HG02623 (cell line): ENCODE results near the gene STK17A.

ENCODE experiments used
- ATAC-seq: cut with Tn5 transposase; IDR thresholded peaks from one replicate; pipeline ENCODE4 v1.9.1; 2021; ENCODE audit warnings: moderate library complexity; ENCODE audit not compliant: unreplicated experiment

Gene STK17A

DNA sequence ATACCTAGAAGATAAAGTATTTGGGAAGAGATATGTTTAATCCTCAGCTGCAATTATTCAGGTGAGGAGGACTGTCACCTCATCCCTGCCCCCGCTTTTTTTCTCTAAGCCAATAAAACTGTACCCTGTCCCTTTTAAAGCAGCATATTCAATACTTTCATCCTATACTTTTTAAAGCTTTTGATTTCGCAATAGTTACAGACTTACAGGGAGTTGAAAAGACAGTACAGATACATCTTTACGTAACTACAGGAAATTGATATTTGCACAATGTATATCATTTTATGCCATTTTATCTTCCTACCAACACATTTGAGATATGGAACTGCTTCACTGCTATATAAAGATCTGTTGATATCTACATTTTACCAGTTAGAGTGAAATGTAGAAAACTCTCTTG, 47.6 kb downstream of the STK17A start:
- no peak for ATAC-seq

DNA sequence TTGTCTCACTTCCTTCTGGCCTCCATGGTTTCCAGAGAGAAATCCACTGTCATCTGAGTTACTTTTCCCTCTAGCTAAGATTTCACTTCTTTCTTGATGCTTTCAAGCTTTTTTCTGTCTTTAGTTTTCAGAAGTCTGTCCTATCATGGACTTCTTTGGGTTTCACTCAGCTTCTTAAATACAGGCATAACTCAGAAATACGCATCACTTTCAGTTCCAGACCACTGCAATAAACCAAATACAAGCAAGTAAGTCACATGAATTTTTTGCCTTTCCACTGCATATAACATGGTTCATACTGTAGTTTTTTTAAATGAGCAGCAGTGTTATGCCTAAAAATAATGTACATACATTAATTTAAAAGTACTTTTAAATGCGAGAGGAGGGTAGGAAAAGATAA, 48.7 kb downstream of the STK17A start:
- ATAC-seq, result no peak

DNA sequence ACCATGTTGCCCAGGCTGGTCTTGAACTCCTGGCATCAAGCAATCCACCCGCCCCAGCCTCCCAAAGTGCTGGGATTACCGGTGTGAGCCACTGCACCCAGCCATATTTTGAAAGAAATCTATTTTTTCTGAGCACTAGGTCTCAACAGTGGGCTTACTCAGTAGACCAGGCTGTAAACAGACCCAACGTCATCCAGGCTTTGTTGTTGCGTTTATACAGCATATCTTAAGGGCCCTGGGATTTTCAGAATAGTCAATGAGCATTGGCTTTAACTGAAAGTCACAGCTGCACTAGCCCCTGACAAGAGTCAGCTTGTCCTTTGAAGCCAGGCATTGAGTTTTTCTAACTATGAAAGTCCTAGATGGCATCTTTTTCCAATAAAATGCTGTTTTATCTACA, 49.8 kb downstream of the STK17A start:
- ATAC-seq, result no peak

DNA sequence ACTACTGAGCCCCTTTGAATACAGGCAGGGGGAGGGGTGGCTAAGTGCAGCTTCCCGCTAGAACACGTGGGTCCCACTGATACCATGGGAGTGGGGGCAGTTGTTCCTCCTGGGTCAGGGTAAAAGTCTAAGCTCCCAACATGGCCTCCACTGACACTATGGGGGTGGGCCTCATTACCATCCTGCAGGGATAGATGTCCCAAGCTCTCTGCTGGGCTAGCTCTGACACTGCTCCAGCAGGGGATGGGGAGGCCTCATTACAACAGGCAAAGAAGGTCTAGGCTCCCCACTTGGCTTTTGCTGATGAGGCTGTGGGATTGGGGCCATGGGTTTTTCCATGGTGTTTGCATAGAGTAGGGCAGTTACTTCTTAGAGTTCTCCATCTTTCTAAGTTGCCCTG, 51.5 kb downstream of the STK17A start:
- no peak for ATAC-seq

DNA sequence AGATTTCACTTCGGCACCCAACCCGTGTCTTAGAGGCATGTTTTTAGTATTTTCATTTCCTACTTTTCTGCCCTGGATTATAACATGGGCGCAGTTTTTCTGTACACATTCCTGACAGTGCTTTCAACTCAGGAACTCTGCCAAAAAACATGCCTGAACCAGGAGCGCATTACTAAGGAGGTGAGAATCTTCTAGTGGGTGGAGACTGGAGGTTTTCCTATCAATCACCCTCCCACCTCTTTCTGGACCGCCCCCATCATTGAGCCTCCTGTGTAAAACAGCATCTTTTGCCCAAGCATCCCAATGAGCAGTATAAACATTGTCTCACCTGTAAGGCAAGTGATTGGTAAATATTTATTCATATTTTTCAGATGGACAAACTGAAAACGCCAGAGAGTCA, 53.2 kb downstream of the STK17A start:
- ATAC-seq, result no peak

DNA sequence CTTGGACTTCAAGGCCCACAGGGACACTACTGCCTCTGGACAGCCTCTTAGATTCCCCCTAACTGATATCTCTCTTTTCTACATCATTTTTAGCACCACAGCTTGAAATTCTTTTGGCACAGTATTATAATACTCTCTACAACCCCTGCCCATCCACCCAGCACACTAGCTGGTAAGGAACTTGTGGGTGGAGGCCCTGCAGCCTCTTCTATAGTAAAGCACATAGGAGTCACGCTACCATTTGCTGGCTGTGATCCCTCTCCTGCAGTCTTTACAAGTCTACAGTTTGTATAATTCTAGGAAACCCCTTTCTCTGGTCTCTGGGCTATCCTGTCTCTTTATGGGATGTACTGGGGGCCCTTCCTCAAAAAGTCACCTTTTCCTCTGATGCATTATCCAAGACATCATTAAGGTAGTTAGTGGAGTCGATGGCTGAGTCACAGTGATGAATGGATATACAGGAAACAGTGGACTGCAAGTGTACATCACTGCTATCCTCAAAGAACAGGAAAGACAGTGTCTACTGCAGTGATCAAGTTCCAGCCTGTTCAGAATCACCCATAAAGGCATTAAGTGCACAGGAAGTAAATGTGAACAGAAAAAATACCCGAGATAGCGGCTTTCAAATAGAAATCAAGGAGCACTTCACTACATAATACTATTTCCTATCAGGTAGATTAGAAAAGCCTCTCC, 54.4 kb downstream of the STK17A start:
- ATAC-seq, result no peak

DNA sequence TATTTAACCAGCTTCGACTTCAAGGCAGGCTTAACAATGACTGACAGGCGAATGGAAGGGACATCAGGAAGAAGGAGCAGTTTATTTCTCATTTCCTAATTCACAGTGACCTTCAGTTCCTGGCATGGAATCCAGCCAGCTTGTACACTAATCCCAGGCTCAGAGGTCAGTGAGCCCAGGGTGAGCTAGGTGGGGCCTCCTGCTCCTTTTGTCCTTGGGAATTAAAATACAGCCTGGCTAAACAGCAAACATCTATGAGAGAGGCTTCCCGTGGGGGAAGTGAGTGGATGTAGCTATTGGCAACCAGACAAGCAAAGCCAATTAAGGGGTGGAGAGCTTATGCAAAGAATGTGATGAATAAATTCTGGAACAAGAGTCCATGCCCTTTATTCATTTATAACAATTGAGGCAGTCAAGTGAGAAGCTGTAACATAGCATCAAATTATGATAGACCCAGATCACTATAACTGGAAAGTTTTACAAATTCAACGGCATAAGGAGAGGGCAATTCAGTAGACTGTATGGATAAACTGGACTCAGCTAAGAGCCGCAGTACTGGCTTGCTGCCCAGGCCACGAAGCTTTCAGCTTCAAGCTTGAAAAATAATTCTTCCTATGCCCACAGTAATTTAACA, 57.1 kb downstream of the STK17A start:
- ATAC-seq, result no peak

DNA sequence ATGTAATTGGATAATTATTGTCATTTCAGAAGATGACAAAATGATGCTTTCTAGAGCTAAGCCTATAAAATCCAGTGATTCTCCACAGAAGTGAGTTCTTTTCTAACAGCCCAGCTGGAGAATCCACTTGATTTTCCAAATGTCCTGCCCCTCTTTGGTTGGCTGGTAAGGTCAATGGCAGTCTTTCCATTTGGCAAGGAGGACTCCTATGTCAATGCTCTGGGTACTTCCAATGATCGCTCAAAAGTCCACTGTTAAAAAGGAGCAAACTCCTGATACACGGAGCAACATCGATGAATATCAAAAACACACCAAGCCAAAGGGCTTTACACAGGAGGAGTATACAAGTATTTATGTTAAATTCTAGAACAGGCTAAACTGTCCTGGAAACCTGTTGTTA, 57.8 kb downstream of the STK17A start:
- ATAC-seq, result no peak

DNA sequence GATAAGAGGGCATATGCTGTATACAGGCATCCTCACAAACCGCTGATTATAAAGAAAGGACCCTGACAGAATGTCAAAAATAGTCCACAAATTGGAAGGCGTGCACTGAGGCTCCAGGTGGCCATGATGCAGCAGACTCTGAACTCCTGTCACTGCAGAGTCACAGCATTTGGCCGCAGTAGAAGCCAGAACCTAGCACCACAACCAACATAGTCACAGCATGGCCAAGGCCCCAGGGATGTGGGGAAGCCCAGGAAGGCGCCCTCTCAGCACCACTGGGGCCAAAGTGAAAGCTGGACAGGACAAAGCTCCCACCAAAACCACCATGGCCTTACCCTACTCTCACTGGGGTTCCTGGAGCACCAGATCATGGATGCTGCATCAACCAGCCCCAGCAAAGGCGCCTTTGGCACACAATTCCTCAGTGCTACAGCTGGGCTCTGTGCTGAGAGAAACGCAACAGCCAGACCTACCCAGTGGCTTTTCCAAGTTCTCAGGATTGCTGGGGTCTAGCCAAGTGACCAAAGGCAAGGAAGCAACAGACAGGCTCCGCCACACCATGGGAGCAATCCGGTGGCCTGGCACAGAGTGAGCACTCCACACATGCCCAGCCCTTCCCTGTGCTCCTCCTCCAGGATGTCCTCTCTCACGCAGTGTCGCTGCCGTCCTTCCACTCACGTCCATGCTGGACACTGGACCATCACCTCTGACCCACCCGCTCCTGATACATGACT, 60.2 kb downstream of the STK17A start:
- no peak for ATAC-seq

DNA sequence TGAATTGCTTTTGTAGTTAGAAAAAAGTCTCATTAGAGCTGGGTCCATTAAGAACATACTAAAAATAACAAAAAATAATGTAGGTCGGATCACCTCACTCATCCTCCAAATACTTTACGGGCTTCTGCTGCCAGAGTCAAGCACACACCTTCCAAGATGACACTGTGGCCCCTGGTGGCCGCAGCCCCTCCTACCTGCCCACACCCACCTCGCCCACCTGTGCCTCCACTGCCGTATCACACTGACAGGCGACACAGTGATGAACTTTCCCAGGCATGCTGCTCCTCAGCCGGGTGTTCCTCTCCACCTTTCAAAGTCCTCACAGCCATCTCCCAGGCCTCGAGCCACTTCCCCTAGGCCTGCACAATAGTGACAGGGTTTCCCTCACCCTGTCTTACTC, 60.9 kb downstream of the STK17A start:
- ATAC-seq, result no peak

DNA sequence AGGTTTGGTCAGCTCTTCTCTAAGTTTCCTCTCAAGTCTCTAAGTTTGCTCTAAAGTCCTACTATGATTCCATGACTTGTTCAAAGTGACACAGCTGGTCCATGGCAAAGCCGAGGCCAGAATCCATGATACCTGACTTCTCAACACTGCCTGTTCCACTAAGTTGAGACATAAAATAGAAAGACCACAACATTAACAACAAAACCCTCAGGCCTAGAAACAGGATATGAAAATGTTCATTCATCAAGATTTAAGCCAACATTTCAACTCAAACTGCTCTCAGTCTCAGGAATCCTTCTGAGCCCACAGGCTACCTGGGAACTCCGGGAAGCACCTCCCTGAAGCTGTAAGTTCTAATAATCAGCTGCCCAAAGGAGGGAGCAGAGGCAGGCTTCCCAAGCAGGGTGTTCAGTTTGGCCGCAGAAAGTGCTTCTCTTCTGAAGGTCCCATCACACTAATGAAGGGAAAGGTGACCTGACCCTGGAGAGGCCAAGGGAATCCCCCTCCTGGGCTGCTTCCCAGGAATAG, 62.9 kb downstream of the STK17A start:
- no peak for ATAC-seq

DNA sequence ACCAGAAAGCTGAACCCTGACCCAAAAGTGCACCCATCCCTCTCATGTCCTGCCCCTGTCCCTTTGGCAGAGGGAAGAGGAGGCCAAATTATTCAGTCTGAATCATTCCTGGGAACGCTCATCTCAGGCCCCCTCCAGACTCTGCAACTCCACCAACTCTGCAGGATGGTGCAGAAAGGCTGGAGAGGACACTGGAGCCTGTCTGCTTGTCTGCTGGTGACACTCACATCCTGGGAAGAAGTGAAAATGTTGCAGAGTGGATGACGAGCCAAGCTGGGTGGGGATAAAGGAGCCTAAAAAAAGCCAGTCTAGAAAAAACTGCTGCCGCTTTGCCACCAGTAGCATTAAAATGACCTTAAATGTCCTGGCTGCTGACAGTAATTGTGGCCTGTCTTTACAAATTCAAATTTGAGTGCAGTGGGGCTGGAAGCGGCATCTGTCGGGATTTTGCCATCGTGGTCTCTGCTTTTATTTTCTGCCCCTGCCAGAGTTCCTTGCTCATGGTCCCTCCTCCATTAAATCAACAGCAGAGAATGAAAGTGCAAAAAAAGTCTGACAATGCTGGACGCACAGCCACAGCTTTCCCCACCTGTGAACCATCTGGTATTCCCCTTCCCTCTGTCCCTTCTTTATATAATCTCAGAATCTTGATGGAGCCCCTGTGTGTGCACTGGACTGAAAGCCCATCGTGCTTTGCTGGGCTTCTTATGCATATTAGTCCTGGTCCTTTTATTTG, 63.9 kb downstream of the STK17A start:
- ATAC-seq, result no peak

DNA sequence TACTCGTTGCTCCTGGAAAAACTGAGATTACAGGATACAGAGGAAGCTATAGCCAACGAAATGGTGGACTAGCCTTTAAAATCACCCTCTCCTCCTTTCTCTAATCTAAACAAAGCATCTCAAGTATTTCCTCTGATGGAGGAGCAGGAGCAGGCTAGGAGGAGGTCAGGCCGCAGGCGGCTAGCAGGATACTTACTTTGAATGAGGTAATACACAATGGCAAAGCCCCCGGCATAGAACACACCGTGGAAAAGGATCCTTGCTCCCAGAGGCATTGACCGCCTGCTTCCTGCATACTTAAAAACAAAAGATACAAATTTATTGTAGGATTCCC, 64.4 kb downstream of the STK17A start:
- ATAC-seq, result no peak

DNA sequence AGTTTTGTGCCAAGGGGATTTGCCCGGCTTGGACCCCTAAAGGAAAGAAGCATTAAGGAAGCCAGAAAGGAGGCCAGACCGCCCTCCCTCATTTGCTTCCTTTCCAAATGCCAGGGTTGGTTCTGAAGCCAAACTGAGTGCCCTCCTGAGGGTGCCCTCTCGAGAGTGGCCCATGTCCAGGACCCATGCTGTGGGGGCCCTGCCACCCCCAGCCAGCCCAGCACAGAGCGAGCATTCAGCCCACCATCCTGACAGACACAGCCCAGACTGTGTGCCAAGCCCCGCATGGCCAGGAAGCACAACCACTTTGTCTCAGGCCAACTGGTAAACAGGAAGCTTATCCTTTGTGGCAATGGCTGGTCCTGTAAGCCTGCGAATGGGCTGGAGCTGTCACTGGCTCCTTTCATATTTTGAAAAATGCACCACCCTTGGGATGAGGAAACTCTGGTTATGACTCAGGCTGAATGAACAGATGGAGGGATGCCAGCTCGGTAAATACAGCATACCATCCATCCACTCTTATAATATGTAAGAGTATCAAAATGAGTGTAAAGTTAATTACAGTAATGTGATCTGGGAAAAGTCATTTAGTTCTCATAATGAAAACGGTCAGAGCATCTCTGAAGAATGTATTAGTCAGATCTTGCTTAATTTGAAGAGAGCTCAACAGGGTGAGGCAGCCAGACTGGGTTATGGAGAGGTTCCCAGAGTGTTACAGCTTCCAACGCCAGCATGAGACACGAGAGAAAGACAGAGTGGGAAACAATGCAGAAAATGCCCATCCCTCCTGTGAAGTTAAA, 65.0 kb downstream of the STK17A start:
- ATAC-seq, result no peak

DNA sequence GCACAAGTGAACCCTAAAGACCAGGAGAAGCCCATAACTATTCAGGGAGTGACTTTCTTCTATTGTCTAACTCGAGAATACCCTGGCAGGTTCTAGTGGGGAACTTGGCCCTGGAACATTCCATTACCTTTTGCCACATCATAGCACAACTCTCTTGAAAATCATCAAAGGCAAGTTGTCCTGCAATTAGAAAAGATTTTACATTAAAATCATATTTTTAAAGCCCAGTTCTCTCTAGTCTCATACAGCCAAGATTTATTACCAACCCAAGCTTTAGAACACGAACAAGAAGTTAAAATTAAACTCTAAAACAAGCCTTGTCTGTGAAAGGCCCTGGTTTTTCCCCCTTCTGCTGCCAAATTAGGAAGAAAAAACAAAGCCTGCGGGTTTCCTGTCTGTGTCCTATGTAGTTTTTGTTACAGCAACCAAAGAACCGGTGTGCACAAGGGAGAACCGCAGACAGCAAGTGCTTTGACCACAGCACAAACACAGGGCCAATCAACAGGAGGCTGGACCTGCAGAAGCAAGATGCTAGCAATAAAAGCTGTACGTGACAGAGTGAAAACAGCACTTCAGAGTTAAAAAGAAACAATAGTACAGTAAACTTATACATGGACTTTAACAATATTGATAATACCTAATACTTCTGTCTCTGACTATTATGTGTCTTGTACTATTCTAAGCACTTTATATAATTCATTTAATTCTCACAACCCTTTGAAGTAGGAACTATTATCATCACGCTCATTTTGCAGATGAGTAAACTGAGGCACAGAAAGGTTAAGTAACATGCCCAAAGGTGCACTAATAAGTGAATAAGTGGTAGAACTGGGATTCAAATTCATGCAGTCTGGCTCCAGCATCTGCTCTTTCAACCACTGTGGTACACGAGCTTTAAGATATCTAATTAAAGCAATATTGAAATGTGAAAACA, 65.8 kb downstream of the STK17A start:
- ATAC-seq, result peak; percentile 60

DNA sequence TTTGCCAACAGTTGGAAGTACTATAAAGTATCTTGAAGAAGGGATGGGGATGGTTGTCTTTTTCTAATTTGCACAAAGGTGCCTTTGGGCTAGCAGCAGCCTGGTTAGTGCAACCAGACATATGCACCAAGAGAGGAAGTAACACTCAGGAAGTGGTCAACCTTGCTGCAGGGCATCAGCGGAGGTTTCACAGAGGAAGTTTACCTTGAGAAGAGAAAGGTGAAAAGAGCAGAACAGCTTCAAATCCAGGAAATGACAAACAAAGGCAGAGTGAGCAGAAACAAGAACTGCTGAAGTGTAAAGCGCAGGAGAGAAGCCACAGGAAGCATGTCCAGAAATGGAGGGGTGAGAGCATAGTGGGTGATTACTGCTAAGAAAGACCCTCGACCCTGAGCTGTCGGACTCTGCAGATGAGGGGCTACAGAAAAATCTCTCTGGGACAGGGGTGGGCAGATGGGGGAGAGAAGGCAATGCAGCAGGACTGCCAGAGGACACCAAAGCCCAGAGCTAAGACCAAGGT, 66.9 kb downstream of the STK17A start:
- ATAC-seq, result peak; percentile 66

DNA sequence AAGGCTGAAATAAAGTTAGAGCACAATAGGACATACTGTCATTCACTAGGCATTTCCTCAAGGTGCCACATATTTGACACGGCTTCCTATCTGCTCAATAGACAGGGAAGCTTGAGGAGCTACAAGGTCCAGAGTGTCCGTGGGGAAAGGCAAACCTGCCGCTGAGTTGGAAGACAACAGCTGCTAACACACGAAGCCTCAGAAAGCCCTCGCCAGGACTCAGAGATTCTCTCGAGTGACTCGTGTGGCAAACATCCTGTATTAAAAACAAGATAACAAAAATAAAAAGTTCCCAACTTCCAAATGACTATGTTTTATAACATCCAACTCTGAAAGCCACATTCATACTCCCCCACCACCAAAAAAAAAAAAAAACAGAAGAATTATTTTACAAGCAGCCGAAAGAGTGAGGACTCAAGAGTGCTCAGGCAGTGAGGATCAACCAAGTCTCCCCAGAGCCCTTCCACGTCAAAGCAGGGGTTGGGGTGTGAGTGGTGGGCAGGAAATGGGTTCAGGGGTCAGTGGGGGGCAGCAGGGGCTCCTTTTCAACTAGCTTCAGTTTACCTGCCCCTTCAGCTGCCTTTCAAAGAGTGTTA, 67.6 kb downstream of the STK17A start:
- no peak for ATAC-seq

DNA sequence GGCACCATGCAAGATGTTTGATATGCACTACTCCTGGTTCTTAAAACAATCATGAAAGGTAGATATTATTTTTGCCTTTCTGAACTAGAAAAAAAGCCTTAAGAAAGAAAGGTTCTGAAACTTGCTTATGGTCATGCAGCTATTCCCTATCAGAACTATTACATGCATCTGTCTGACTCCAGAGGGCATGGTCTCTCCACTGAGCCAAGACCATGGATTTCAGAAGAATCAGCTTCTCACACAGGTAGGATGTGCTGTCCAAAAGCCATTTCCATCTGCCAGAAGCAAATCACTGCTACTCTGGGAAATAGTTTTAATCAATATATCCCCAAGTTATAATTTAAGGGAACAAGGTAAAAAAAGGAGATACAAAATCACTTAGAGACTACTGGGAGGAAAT, 69.5 kb downstream of the STK17A start:
- no peak for ATAC-seq

DNA sequence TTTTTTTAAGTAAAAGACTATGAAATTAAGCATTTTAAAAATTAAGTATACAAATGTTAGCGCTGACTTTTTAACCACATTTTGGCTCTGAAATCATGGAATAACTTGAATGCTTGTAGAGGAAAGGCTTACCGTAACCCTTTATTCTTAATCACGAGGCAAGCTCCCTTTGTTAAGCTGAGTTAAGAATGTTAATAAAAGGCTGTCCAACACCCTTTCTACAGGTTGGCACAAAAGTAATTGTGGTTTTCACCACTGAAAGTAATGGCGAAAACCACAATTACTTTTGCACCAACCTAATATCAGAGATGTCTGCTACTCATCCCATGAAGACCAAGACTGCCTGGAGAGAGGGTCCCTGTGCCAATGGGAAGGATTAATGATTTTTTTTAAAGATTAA, 70.6 kb downstream of the STK17A start:
- no peak for ATAC-seq
